GM21619 (cell line): ENCODE data around the gene RPUSD1.
"Not testable (repeated sequence)": the region's sequence is repeated elsewhere in the genome, so short reads cannot be mapped to it uniquely, and the experiment has no call there.

ENCODE experiments used
- ATAC-seq: cut with Tn5 transposase; IDR thresholded peaks from one replicate; pipeline ENCODE4 v1.9.1; 2021; ENCODE audit not compliant: unreplicated experiment

Gene RPUSD1

GRCh38 chr16:768428-768827 is 19.8 kb downstream of the RPUSD1 start:
- no peak for ATAC-seq

GRCh38 chr16:767743-768235 is 20.4 kb downstream of the RPUSD1 start:
- ATAC-seq: no peak

- ATAC-seq: no peak
Measured at GRCh38 chr16:766820-767640, 21.2 kb downstream of the RPUSD1 start.

- no peak for ATAC-seq
Measured at GRCh38 chr16:766008-766819, 22.0 kb downstream of the RPUSD1 start.

GRCh38 chr16:765488-765865 is 22.7 kb downstream of the RPUSD1 start:
- ATAC-seq: no peak

- ATAC-seq: no peak
Measured at GRCh38 chr16:764848-765487, 23.2 kb downstream of the RPUSD1 start.

- no peak for ATAC-seq
Measured at GRCh38 chr16:764184-764750, 23.9 kb downstream of the RPUSD1 start.

GRCh38 chr16:763369-764183 is 24.6 kb downstream of the RPUSD1 start:
- ATAC-seq: no peak

GRCh38 chr16:762595-763268 is 25.4 kb downstream of the RPUSD1 start:
- no peak for ATAC-seq

- ATAC-seq: no peak
Measured at GRCh38 chr16:761625-762513, 26.3 kb downstream of the RPUSD1 start.

- no peak for ATAC-seq
Measured at GRCh38 chr16:760545-761343, 27.4 kb downstream of the RPUSD1 start, which contains the start of gene MSLN. TSS of gene MSLN (plus strand) at chr16:760734. CDS start at chr16:762681, 1,947 bp downstream.

- no peak for ATAC-seq
Measured at GRCh38 chr16:760065-760464, 28.1 kb downstream of the RPUSD1 start.

- ATAC-seq: no peak
Measured at GRCh38 chr16:759110-759910, 28.9 kb downstream of the RPUSD1 start.

- ATAC-seq: no peak
Measured at GRCh38 chr16:756428-756827, 31.8 kb downstream of the RPUSD1 start.

- ATAC-seq: no peak
Measured at GRCh38 chr16:754656-755055, 33.5 kb downstream of the RPUSD1 start.

- ATAC-seq: not testable (repeated sequence)
Measured at GRCh38 chr16:754121-754607, 34.0 kb downstream of the RPUSD1 start.

- ATAC-seq: no peak
Measured at GRCh38 chr16:752007-752312, 36.2 kb downstream of the RPUSD1 start.
